Measurements from ENCODE around the gene PDYN.

Gene PDYN

GRCh38 chr20:1949347-1950100, 44.3 kb downstream of the PDYN start:
- DNase-seq = no peak

GRCh38 chr20:1947535-1947846, 46.4 kb downstream of the PDYN start:
- no peak for DNase-seq

GRCh38 chr20:1946762-1947534, 46.9 kb downstream of the PDYN start:
- DNase-seq = no peak

GRCh38 chr20:1946442-1946761, 47.5 kb downstream of the PDYN start:
- DNase-seq = no peak

GRCh38 chr20:1945660-1946059, 48.2 kb downstream of the PDYN start:
- DNase-seq = no peak

- no peak for DNase-seq
Observed at GRCh38 chr20:1945134-1945618, 48.7 kb downstream of the PDYN start.

- no peak for DNase-seq
Observed at GRCh38 chr20:1944345-1945091, 49.3 kb downstream of the PDYN start.

GRCh38 chr20:1943275-1944002, 50.4 kb downstream of the PDYN start:
- no peak for DNase-seq

GRCh38 chr20:1942486-1943274, 51.2 kb downstream of the PDYN start:
- no peak for DNase-seq

- DNase-seq = no peak
Observed at GRCh38 chr20:1942061-1942460, 51.8 kb downstream of the PDYN start.

- DNase-seq = no peak
Observed at GRCh38 chr20:1941226-1941625, 52.6 kb downstream of the PDYN start.

- no peak for DNase-seq
Observed at GRCh38 chr20:1940581-1940980, 53.3 kb downstream of the PDYN start.

GRCh38 chr20:1939270-1939595, 54.6 kb downstream of the PDYN start:
- no peak for DNase-seq

- no peak for DNase-seq
Observed at GRCh38 chr20:1938464-1939269, 55.2 kb downstream of the PDYN start.

- no peak for DNase-seq
Observed at GRCh38 chr20:1937316-1937976, 56.4 kb downstream of the PDYN start.

- DNase-seq = no peak
Observed at GRCh38 chr20:1935696-1936366, 58.0 kb downstream of the PDYN start.

- no peak for DNase-seq
Observed at GRCh38 chr20:1934721-1935573, 58.9 kb downstream of the PDYN start.

GRCh38 chr20:1934156-1934555, 59.7 kb downstream of the PDYN start:
- no peak for DNase-seq

GRCh38 chr20:1933465-1933870, 60.4 kb downstream of the PDYN start:
- DNase-seq = no peak

Measured in activated naive CD4-positive, alpha-beta T cell treated with Interleukin-2 at 50 U/mL for 16 hours (primary cell).